GM10847 (cell line): ENCODE data around the gene ESCO1.
A peak's percentile ranks its signal among the peaks of the same experiment; 100 is the strongest.

ENCODE experiments used
- POLR2A ChIP-seq: IDR thresholded peaks from 2 replicates; pipeline ENCODE4 v1.6.1; 2011; ENCODE audit not compliant: insufficient read length; ENCODE audit errors: extremely low read depth

The ESCO1 gene, protein sequence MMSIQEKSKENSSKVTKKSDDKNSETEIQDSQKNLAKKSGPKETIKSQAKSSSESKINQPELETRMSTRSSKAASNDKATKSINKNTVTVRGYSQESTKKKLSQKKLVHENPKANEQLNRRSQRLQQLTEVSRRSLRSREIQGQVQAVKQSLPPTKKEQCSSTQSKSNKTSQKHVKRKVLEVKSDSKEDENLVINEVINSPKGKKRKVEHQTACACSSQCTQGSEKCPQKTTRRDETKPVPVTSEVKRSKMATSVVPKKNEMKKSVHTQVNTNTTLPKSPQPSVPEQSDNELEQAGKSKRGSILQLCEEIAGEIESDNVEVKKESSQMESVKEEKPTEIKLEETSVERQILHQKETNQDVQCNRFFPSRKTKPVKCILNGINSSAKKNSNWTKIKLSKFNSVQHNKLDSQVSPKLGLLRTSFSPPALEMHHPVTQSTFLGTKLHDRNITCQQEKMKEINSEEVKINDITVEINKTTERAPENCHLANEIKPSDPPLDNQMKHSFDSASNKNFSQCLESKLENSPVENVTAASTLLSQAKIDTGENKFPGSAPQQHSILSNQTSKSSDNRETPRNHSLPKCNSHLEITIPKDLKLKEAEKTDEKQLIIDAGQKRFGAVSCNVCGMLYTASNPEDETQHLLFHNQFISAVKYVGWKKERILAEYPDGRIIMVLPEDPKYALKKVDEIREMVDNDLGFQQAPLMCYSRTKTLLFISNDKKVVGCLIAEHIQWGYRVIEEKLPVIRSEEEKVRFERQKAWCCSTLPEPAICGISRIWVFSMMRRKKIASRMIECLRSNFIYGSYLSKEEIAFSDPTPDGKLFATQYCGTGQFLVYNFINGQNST

GRCh38 chr18:21600526-21601410 is at the start of gene ESCO1:
ESCO1 (minus strand) TSS chr18:21600704; CDS start chr18:21574843, 25,861 bp downstream.
- TF ChIP-seq POLR2A: peak; percentile 76

DNA sequence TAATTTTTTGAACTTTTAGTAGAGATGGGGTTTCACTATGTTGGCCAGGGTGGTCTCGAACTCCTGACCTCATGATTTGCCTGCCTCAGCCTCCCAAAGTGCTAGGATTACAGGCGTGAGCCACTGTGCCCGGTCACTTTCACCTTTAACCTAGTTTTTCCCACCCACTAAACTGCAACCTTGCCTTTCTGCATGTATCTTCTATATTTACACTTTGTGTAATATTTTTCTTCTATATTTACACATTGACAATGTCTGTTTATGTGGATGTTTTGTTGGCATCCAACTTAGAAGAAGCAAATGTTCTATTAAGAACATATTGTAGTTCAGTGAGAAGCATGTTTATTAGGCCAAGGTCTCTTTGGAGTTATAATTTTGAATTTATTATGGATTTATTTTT is 38.3 kb upstream of the ESCO1 start:
- TF ChIP-seq POLR2A: no peak

DNA sequence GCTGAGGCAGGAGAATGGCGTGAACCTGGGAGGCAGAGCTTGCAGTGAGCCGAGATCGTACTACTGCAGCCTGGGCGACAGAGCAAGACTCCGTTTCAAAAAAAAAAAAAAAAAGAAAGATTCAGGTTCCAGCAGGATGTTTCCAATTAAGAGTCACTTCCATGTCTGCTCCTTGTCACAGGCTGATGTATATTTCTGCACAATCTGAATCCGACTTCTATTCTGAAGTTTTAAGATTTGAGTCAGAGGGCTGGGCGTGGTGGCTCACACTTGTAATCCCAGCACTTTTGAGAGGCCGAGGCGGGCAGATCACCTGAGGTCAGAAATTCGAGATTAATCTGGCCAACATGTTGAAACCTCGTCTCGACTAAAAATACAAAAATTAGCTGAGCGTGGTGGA is 36.3 kb upstream of the ESCO1 start:
- no peak for TF ChIP-seq POLR2A

DNA sequence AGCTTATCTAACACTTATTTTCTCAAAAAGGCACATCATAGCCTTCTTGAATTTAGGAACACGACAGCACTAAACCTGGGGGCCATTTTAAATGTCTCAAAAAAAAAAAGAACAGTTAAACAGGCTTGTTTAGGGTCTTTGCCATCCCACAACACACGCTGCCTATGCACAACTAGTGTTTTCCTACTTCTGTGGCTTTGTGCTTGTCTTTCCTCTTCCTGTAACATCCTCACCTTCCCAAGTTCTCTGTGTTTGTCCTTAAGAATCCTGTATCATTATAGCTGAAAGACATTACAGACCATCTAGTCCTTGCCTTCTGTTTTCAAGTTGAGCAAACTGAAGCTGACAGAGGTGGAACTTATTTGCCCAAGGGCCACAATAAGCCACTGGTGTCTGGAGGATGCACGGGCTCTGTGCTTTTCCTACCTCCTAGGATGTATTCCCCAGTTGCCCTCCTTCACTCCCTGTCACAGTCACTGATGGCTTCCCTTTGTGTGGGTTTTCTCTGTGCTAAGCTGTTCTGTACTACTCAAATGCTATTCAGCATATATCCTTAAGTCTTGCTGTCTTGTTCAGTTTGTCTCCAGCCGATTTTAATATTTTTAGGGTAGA is 34.2 kb upstream of the ESCO1 start:
- TF ChIP-seq POLR2A: no peak

- TF ChIP-seq POLR2A: no peak
These were observed 31.9 kb upstream of the ESCO1 start for GRCh38 chr18:21632393-21632792.

GRCh38 chr18:21629089-21629832 is 28.8 kb upstream of the ESCO1 start:
- TF ChIP-seq POLR2A: no peak

- TF ChIP-seq POLR2A: peak; percentile 91
These were observed 11.9 kb upstream of the ESCO1 start, which contains the start of gene SNRPD1 for GRCh38 chr18:21612125-21613039. SNRPD1 (plus strand) TSS chr18:21612314; CDS start chr18:21612430, 116 bp downstream.

GRCh38 chr18:21605213-21605612 is 4.7 kb upstream of the ESCO1 start:
- no peak for TF ChIP-seq POLR2A

GRCh38 chr18:21604671-21605070 is 4.2 kb upstream of the ESCO1 start:
- no peak for TF ChIP-seq POLR2A

GRCh38 chr18:21602299-21602587 is 1.7 kb upstream of the ESCO1 start:
- TF ChIP-seq POLR2A: no peak

DNA sequence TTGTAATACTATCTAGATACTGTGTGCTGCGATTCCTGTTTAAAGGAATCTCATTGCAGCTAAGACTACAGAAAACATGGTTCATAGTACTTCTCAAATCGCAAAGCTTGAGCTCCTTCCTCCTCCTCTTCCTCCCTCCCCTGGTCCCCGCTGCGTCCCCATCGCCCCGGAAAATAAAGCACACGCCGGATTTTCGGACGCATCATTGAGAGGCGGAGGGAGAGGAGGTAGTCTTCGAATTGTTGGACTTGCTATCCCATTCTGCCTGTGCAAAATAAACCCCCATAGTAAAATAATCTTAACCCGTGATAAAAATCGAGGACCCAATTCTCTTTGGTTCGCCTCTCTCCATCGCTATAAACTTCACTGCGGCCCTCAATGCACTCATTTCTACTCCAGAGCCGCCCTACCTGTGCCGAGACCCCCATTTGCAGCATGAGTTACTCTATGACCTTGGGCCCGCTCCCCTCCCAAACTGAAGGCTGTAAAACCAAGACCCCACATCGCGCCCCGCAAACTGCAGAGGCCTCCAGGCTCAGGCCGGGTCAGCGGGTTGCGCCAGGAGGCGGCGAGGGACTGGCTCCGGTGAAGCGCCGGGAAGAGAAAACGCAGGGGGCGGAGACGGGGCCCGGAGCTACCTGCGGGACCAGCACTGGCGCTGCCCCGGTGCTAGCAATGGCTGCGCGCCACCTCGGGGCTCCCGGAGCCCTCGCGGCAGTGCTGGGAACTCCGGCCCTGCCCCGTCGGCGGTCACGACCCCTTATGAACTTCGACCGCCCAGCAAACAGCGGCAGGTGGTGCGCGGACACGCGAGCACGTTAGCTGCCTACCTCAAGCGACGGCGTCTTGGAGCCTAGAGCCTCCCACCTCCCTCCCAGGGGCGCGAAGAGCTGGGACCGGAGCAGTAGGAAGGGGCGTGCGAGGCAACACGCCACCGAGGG is 649 bp downstream of the ESCO1 start:
- no peak for TF ChIP-seq POLR2A
